Measurements from ENCODE around the gene CXCR4.

Gene CXCR4

GRCh38 chr2:136119717-136120675 is 2.0 kb upstream of the CXCR4 start:
- FAIRE-seq (peak; percentile 9), DNase-seq (ENCODE audit: insufficient read length) (no peak)
- TF ChIP-seq POLR2A (IDR thresholded peaks at IDR 0.05; ENCODE audit: low read depth, low read length) (no peak), POLR2AphosphoS5 (IDR thresholded peaks at IDR 0.05; ENCODE audit: low read depth, low read length) (no peak), TAF1 (IDR thresholded peaks at IDR 0.05; ENCODE audit: borderline replicate concordance, low read depth, low read length) (no peak)

- FAIRE-seq (peak; percentile 5), DNase-seq (ENCODE audit: insufficient read length) (peak; percentile 45)
- TF ChIP-seq POLR2A (IDR thresholded peaks at IDR 0.05; ENCODE audit: low read depth, low read length) (no peak), TAF1 (IDR thresholded peaks at IDR 0.05; ENCODE audit: borderline replicate concordance, low read depth, low read length) (no peak), POLR2AphosphoS5 (IDR thresholded peaks at IDR 0.05; ENCODE audit: low read depth, low read length) (no peak)
These were observed 1.1 kb upstream of the CXCR4 start for GRCh38 chr2:136118819-136119716.

- peak; percentile 29 for DNase-seq (ENCODE audit: insufficient read length)
- FAIRE-seq = no peak
- TF ChIP-seq POLR2A (IDR thresholded peaks at IDR 0.05; ENCODE audit: low read depth, low read length) = no peak
- TF ChIP-seq POLR2AphosphoS5 (IDR thresholded peaks at IDR 0.05; ENCODE audit: low read depth, low read length) = no peak; the same call in 1 of the 2 replicates
- TF ChIP-seq TAF1 (IDR thresholded peaks at IDR 0.05; ENCODE audit: borderline replicate concordance, low read depth, low read length) = no peak
These were observed 533 bp downstream of the CXCR4 start for GRCh38 chr2:136117391-136117841.

- FAIRE-seq (peak; percentile 93), DNase-seq (ENCODE audit: insufficient read length) (peak; percentile 62)
These were observed 1.0 kb downstream of the CXCR4 start for GRCh38 chr2:136116813-136117390.

GRCh38 chr2:136116151-136116812 is 1.7 kb downstream of the CXCR4 start:
- no peak; the same call in 1 of the 2 replicates for TF ChIP-seq POLR2AphosphoS5 (IDR thresholded peaks at IDR 0.05; ENCODE audit: low read depth, low read length)
- TF ChIP-seq TAF1 (IDR thresholded peaks at IDR 0.05; ENCODE audit: borderline replicate concordance, low read depth, low read length) = no peak
- no peak for TF ChIP-seq POLR2A (IDR thresholded peaks at IDR 0.05; ENCODE audit: low read depth, low read length)
- peak; percentile 51 for FAIRE-seq
- no peak for DNase-seq (ENCODE audit: insufficient read length)

More at GRCh38 chr2:136116813-136117390, 1.0 kb downstream of the CXCR4 start:
- TF ChIP-seq TAF1 (IDR thresholded peaks at IDR 0.05; ENCODE audit: borderline replicate concordance, low read depth, low read length) (no peak), POLR2A (IDR thresholded peaks at IDR 0.05; ENCODE audit: low read depth, low read length) (peak; percentile 60), POLR2AphosphoS5 (IDR thresholded peaks at IDR 0.05; ENCODE audit: low read depth, low read length) (peak; percentile 62; the same call in 1 of the 2 replicates)

- FAIRE-seq (peak; percentile 77), DNase-seq (ENCODE audit: insufficient read length) (no peak)
- TF ChIP-seq TAF1 (IDR thresholded peaks at IDR 0.05; ENCODE audit: borderline replicate concordance, low read depth, low read length) (no peak), POLR2AphosphoS5 (IDR thresholded peaks at IDR 0.05; ENCODE audit: low read depth, low read length) (no peak), POLR2A (IDR thresholded peaks at IDR 0.05; ENCODE audit: low read depth, low read length) (no peak)
These were observed 2.7 kb downstream of the CXCR4 start for GRCh38 chr2:136115183-136115761.

- TF ChIP-seq POLR2A (IDR thresholded peaks at IDR 0.05; ENCODE audit: low read depth, low read length) = no peak
- TF ChIP-seq POLR2AphosphoS5 (IDR thresholded peaks at IDR 0.05; ENCODE audit: low read depth, low read length) = no peak
- no peak for TF ChIP-seq TAF1 (IDR thresholded peaks at IDR 0.05; ENCODE audit: borderline replicate concordance, low read depth, low read length)
- FAIRE-seq (no peak), DNase-seq (ENCODE audit: insufficient read length) (no peak)
These were observed 3.6 kb downstream of the CXCR4 start for GRCh38 chr2:136114382-136114781.

- TF ChIP-seq TAF1 (IDR thresholded peaks at IDR 0.05; ENCODE audit: borderline replicate concordance, low read depth, low read length) = no peak
- no peak; the same call in 1 of the 2 replicates for TF ChIP-seq POLR2A (IDR thresholded peaks at IDR 0.05; ENCODE audit: low read depth, low read length)
- peak; percentile 49; the same call in 1 of the 2 replicates for TF ChIP-seq POLR2AphosphoS5 (IDR thresholded peaks at IDR 0.05; ENCODE audit: low read depth, low read length)
- FAIRE-seq (no peak), DNase-seq (ENCODE audit: insufficient read length) (no peak)
These were observed 4.6 kb downstream of the CXCR4 start for GRCh38 chr2:136113209-136113971.
